ENCODE data around the gene NUDT16.

Gene NUDT16

DNA sequence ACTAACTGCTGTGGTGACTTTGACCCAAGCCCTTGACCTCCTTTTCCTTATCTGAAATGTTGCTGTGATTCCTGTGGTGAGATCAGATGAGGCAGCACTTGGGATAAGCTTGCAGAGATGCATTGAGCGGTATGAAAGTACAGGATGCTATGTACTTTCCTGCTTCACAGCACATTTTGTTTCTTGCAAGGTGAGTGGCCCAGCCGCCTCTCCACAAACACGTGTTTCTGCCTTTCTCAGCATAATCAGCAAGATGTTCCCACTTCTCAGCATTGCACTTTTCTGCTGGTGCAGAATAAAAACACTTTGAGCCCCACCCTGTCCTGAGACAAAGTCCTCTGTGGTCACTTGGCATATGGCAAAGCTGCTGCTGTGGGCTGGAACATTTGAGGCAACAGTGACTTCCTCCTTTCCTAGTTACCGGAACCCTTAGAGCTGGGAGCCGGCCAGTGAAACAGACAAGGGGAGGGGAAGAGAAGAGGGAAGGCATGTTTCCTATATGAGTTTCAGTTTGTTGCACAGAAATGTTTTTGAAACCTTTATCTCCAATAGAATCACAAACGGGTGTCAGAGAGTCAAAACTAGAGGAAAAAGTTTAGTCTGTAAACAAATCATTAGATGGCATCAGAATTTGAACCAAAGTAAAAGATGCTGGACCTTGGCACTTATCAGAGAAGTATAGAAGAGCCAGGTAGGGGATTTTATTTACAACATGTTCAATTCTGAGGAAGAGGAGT, 5.0 kb downstream of the NUDT16 start:
- peak; percentile 67 for DNase-seq

DNA sequence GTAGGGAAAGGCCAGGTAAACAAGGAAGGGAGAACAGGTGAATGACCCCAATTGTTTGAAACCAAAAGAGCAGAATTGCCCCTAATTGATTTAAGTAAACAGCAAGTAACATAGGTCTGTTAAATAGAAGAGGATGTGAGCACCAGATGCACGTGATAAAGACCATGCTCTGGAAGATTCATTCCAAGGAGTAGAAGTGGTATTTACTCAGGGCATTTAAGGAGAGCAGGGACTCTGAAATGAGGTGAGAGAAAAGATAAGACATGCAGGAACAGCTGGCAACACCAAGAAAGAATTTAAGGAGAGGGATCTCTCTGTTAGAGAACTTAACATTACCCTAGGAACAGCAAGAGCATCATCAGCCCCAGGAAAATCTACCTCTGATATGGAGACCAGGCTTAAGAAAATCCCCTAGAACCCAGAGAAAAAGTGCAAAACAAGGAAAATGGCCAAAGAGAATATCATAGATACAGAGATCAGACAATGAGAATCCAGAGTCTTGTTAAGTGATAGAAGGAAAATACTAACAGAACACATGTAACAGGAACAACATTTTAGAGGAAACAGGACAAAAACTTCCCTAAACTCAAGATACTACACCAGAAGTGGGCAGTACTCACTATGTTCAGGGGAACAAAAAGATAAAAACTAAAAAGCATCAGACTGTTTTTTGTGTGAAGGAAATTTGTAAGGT, 6.4 kb downstream of the NUDT16 start:
- DNase-seq = no peak

DNA sequence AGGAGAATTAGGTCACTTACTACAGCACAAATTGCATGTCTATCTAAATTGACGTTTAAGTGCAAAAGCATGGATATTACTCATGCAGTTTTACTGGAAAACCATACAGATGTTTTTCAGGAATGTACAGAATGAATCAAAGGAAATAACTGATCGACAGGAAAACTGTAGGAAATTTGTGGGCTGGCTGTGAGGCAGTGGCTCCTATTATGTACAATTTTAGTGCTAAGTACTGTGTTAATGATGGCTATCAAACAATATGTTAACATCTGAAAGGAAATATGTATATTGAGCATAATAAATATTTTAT, 6.9 kb downstream of the NUDT16 start:
- no peak for DNase-seq

DNA sequence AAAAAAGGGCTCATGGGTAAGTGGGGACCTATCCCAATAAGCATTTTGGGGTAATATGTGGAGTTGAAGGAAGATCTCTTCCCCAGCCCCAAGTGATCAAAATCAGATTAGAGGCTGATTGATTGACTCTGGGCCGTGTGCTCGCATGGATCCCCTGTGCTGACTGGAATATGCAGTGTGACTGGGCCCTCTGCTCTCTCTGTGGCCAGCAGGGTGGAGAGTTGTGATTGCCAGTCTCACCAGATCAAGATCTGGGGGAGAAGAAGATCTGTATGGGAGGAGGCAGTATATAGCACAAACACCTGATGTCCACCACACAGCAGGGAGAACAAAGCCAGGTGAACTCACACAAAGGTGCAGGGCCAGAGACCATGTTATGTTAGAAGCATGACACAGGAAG, 8.8 kb downstream of the NUDT16 start:
- DNase-seq = no peak

DNA sequence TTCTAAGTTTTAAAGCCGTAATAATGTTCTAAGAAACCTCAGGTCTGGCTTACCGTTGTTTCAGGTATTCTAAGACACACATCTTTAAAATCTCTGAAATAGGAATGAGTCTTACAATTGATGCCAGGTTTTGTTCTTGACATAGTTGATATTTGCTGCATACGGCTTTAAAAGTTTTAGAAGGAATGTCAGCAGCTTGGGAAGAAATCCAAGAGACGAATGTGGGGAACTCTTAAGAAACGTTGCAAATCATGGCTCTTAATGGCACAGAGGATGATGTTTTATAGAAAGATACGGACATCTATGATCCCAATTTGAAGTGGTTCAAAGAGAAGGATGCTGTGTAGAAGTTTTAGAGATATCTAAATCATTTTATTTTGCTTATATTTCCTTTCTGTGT, 11.5 kb downstream of the NUDT16 start:
- DNase-seq = no peak

DNA sequence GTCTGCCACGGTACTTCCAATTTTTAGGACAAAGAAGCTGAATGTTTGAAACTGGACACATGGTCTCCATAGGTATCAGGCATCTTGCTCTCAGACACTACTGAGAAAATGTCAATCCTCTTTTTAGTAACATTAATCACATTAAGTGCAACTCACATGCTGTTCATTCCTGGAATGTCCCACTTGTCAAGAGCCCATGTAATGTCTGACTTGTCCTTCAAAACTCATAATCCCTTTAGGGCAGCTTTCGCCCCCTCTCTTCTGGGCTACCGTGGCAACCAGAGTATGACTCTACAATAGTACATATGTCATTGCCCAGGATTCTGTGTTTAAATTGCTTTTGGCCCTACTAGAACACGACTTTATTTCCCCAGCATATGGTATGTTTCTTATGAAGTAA, 12.3 kb downstream of the NUDT16 start:
- no peak for DNase-seq

DNA sequence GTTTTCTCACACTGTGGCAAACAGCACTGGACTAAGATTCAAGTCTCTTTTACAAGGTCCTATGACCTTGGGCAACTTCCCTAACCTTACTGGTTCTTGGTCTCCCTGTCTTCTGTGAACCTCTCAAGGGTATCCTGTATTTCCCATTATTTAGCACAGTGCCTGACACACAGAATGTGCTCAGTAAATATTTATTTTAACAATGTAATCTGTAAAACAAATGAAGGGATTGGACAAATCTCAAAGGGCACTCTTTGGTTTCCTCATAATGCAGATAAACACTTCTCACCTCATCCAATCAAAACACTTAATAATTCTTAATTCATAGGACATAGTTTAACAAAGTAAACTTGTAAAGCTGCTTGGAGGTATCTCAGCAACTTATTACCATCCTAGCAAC, 12.8 kb downstream of the NUDT16 start:
- no peak for DNase-seq

DNA sequence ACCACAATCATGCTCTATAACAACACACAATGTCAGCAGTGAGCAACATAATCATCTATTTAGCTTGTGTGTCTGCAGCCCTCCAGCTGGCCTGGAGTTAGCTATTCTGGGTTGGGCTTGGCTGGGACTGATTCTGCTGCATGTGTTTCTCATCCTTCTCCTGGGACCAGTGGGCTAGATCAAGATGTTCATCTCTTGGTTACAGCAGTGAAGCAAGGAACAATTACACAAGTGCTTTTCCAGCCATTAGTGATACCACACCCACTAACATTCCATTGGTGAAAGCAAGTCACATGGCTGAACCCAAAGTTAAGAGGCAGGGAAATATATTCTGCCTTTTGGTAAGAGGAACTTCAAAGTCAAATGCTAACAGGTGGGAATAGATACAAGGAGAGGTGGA, 14.6 kb downstream of the NUDT16 start:
- DNase-seq = no peak

DNA sequence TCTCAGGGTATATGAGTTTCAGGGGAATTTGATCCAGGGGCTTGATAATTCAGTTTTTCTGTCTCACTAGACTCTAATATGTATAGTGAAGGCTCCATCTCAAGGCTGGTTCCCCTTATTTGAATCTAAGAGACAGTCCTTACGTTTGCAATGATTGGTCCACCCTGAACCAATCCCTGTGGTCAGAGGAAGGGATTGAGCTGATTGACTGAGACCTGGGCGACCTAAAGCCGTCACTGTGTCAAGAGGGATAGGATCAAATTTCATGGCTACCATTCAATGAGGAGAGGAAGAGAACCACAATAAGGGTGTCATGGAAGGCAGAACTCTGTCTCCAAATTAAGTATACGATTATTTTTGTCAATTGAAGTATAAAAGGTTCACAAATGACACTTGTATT, 16.3 kb downstream of the NUDT16 start:
- DNase-seq = no peak

DNA sequence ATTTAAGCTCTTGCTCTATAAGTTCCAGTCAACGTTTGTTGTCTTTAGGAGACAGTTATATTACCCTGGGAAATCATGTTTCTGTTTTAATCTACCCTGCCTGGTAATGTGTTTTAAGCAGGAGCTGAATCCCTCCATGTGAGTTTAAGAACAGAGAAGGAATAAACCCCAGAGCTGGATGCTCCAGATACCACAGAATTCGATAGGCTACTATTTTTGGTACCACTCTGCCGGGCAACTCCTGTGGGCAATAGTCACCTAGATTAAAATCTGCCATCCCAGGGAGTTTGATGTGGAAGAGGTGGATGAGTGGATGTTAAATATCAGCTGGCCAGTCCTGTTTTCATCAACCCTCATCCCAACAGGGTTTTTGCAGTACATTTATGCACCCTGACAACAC, 20.4 kb downstream of the NUDT16 start:
- no peak for DNase-seq

DNA sequence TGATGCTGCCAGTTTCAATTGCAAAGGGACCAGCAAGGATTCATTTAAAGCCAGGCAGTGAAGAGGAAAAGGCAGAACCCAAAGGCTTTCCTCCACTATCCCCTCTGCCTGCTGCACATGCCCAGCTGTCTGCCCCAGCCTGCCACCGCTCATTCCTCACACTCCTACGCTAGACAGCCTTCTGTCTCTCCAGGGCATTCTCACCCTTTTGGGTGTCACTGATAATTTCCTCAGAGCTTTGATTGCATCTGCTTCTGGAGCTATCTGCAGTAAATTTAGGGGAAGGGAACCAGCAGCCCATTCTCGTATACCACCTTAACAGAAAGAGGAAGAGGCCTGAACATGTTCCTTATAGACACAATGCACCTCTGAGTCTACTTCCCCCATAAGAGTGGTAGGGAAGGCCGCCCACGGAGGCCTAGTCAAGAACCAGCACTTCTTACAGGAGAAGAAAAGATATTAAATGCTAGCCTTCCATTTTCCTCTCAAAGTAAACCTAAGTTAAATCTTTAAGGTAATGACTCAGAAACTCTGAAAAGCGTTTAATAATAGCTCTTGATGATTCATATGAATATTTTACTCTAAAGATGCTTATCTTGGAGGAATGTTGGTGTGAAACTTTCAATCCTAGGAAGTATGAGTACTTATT, 20.9 kb downstream of the NUDT16 start:
- DNase-seq = no peak

DNA sequence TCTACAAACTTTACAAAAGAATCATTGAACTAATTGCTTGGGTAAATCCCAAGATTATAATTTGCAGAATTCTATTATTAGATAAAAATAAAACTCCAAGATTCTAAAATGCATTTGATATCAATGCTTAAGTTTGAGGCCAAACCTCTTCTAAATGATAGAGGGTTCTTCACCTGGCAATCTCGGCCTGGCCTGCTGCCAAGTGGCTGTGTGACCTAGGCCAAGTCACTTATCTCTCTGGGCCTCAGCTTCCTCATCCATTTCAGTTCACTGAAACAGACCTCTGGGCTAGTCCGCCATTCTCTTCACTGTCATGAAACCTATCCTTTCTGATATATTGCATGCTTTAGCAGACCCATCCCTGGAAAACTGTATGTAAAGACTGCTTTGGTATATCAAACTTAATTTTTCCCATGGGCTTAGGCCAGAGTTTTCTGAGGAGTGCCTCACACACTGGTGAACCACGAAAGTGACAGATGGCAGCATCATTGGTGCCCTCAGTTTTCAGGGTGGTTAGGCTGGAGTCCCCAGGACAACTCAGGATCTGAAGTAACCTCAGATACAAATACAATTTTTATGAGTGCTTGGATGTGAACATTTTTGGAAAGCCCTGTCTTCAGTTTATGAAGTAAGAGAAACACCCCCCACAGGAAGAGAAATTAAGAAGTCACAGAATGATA, 21.8 kb downstream of the NUDT16 start:
- no peak for DNase-seq

DNA sequence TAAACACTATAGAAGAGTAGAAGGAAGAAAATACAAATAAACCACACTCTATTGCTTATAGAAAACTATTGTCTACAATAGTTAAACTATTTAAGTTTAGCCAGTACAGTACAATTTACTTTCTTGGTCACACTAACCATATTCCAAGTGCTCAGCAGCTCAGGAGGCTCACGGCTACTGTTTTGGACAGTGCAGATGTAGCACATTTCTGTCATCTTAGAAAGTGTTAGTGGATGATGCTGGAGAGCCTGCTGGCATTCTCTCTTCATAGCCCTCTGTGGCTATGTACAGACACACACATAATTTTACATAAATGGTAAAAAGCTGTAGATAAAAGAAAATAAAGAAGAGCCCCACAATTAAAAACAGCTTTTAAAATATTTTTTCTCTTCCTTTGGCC, 23.8 kb downstream of the NUDT16 start:
- DNase-seq = no peak

DNA sequence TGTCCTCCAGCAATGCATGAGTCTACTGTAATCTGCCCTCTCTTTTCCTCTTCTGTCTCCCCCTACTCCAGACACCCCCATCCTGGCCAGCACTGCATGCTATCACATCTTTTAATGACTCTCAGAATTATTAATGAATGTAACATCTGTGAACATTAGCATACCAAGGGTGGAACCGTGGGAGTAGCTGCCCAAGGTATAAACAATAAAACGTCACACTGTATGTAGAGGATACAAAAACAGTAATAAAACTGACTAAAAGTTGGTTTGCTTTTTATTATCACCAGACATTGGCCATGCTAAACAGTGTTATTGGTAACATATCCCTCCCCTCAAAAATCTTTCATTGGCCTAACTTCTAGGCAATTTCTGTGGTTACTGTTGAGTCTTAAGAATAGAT, 24.7 kb downstream of the NUDT16 start:
- no peak for DNase-seq

DNA sequence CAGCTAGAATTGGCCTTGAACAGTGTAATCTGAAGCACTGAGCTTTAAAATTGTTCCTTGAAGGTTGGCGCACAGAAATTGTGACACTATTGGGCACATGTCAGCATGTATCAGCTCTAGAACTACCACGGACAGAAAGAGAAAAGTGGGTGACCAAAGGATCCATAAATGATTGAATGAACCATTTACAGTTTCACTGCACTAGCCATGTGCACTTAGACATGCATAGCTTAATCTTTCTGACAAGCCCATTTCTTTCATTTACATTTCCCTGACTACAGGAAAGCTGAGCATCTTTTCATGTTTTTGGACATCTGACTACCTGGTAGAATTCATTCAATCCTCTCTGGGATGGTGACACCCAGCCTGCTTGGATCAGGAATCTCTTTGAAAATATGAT, 36.2 kb downstream of the NUDT16 start:
- DNase-seq = no peak

DNA sequence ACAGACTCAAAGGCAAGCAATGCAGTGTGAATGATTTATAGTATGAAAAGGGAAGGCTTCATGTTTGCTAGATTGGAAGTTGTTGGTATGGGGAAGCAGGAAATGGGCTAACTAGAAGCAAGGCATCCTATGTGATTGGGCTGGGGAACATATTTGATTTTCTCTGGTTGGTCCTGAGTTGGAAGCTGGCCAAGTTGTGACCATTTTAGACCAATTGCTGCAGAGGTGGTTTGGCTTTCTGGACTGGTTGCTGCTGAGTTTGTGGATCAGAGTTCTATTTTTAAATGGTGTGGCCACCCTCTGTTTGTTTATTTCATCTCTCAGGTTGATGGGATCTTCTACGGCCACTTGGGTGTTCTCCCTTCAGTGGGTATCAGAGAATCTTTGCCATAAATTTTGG, 39.7 kb downstream of the NUDT16 start:
- DNase-seq = no peak

DNA sequence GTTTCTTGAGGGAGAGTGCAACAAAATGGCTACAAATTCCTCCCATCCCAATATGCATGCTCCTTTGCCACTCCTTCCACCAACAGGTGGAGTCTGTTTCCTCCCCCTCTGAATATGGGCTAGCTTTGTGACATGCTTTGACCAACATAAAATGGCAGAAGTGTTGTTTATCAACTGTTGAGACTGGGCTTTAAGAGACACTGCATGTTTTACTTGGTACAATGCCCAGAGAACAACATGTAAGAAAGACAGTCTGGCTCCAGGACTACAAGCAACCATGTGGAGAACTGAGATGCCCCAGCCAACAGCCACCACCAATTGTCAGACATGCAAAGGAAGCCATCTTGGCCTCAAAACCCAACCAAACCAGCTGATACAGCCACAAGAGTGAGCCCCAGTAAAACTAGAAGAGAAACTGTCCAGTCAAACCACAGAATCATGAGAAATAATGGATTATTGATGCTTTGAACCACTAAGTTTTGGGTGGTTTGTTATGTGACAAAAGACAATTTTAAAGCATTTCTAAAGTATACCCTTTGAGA, 40.5 kb downstream of the NUDT16 start:
- no peak for DNase-seq

DNA sequence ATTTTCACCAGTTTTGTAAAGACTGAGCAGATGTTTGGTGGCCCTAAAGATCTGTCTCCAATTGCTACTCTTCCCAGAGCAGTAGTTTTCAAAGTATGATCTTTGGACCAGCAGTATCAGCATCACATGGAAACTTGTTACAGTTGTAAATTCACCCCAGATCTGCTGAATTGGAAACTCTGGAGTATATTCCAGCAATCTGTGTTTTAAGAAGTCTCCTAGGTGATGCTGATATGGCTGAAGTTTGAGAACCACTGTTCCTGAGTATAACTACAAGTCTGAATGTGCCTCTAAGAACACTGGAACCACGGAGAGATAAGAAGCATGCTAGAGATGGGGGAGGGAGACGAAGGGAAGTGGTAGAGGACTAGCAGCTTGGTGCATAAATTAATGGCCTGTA, 45.7 kb downstream of the NUDT16 start:
- DNase-seq = no peak

DNA sequence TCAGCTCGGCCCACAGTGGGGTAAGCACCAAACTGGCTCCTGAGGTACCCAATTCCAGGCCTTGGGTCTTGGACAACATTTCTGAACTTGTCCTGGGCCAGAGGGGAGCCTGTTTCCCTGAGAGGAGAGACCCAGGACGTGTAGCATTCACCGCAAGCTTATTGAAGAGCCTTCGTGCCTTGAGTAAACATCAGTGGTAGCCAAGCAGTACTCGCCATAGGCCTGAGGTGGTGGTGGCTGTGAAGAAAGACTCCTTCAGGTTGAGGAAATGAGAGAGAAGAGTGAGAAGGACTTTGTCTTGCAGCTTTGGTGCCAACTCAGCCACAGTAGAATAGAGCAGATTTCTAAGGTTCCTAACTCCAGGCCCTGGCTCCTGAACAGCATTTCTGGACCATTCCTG, 50.2 kb downstream of the NUDT16 start:
- no peak for DNase-seq

DNA sequence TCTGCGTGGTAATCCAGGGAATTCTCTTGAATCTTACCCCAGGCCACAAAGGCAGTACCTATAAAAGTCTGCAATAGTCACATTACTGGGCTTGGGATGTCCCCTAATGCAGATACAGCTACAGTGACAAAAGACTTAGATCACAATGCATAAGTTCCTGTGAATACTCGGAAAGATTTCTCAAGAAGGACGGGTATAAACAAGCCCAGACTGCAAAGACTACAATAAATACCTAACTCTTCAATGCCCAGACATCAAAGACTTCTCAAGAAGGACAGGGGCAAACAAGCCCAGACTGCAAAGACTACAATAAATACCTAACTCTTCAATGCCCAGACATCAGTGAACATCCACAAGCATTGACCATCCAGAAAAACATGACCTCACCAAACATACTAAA, 50.9 kb downstream of the NUDT16 start:
- no peak for DNase-seq

DNA sequence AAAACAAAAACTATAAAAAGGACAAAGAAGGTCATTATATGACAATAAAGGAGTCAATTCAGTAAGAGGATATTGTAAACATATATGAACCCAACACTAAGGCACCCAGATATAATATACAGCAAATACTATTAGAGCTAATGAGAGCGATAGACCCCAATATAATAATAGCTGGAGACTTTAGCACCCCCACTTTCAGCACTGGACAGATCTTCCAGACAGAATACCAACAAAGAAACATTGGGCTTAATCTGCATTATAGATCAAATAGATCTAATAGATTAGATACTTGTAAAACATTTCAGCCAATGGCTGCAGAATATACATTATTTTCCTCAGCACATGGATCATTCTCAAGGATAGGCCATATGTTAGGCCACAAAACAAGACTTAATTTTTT, 53.4 kb downstream of the NUDT16 start:
- DNase-seq = no peak
